ENCODE measurements around the gene DDX28.
"Not testable (repeated sequence)": the region's sequence is repeated elsewhere in the genome, so short reads cannot be mapped to it uniquely, and the experiment has no call there.

Gene DDX28

GRCh38 chr16:67993207-67994039 lies 29.6 kb downstream of the DDX28 start:
- FAIRE-seq = no peak

GRCh38 chr16:67992661-67993206 lies 30.3 kb downstream of the DDX28 start:
- FAIRE-seq = no peak

DNA sequence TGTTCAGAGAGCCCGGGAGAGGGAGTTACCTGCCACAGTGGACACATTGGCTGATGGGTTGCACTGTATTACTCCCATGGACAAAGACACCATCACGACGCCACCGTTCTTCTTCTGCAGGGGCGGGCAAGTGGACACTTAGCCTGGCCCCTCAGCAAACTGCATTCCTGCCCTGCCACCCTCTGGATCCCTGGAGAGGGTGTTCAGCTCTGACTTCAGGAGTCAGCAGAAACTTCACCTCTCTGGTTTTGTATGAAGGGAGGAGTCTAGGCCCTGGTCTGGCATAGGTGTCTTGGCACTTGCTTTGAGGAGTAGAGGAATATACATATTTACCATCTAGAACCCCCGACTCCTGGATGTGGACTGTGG lies 33.0 kb downstream of the DDX28 start:
- FAIRE-seq = no peak

- FAIRE-seq = no peak
Observed at GRCh38 chr16:67989322-67990017, 33.6 kb downstream of the DDX28 start.

DNA sequence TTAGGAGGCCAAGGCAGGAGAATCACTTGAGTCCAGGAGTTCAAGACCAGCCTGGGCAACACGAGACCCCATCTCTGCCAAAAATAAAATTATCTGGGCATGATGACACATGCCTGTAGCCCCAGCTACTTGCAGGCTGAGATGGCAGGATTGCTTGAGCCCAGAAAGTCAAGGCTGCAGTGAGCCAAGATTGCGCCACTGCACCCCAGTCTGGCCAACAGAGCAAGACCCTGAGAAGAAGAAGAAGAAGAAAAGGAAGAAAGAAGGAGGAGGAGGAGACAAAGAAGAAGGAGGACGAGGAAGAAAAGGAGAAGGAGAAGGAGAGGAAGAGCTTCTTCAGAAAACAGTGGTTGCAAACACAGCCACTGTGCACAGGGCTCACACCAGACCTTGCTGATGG lies 34.4 kb downstream of the DDX28 start:
- no peak for FAIRE-seq

GRCh38 chr16:67987460-67988160 lies 35.4 kb downstream of the DDX28 start:
- FAIRE-seq = no peak

DNA sequence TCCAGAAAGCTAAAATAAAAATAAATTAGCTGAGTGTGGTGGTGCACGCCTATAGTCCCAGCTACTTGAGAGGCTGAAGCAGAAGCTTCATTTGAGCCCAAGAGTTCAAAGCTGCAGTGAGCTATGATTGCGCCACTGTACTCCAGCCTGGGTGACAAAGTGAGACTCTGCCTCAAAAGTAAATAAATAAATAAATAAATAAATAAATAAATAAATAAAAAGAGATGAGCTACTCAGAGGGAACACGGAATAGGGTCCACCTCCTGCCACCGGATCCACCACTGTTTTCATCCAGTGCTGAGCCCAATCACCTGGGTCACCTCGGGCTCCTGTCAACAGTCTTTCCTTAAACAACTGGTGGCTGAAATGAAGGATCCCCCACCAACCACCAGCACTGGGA lies 36.1 kb downstream of the DDX28 start:
- FAIRE-seq = no peak

DNA sequence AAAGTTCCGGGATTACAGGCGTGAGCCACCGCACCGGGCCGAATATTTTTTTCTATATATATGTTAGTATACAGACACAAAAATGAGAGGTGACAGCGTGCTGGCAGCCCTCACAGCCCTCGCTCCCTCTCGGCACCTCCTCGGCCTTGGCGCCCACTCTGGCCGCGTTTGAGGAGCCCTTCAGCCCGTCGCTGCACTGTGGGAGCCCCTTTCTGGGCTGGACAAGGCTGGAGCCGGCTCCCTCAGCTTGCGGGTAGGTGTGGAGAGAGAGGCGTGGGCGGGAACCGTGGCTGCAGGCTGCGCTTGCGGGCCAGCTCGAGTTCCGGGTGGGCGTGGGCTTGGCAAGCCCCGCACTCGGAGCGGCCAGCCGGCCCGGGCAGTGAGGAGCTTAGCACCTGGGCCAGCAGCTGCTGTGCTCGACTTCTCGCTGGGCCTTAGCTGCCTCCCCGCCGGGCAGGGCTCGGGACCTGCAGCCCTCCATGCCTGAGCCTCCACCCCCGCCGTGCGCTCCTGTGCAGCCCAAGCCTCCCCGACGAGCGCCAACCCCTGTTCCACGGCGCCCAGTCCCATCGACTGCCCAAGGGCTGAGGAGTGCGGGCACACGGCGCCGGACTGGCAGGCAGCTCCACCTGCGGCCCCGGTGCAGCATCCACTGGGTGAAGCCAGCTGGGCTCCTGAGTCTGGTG lies 40.9 kb downstream of the DDX28 start:
- FAIRE-seq = no peak

DNA sequence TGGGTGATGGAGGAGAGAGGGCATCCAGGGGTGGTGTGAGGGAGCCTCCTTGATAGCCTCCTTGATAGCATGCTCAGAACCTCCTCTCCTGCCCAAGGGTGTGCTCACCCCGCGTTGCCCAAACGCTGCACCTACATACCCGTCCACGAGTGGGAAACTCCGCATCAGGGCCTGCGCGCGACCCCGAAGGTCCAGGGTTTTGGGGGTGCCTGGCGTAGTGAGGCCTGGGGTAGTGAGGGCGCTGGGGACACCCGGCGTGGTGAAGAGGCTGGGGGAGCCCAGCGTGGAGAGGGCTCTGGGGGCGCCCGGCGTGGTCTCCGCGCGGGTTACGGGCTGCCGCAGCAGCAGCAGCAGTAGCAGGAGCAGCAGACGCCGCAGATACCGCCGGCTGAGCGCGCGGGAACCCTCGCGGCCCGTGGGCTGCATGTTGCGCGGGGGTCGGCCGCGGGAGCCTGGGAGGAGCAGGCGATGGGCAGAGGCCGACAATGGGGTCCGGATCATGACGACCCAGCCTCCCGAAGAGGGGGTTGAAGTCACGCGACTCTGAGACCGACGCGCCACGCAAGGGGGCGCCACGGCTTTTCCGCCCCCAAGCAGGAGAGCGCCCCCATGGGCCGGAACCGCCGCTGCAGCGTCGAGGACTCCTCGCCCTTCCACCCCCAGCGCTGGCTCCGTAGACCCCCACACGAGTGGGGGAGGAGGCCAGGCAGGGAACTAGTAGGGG lies 42.9 kb downstream of the DDX28 start, which contains the start of gene DPEP3:
Gene DPEP3, minus strand, starts transcription at position 545 of the 724 bp plus-strand sequence. Its CDS starts 119 bp downstream, at position 426.
- no peak for FAIRE-seq

- no peak for FAIRE-seq
Observed at GRCh38 chr16:67977469-67978227, 45.4 kb downstream of the DDX28 start.

DNA sequence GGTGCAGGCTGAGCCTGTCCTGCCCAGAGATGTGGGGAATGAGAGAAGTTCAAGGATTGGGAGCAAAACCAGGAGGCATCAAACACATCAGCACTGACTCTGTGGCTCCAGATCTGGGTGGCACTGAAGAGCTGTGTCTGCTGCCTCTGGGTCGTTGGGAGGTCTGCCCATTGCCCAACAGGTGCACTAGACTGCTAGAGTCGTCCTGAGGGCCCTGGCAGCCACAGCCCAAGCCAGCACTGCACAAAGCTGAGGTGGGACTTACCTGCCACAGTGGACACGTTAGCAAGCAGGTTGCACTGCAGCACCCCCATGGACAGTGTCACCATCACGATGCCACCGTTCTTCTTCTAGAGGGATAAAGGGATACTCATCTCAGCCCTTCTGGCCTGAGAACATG lies 46.0 kb downstream of the DDX28 start:
- FAIRE-seq = no peak

DNA sequence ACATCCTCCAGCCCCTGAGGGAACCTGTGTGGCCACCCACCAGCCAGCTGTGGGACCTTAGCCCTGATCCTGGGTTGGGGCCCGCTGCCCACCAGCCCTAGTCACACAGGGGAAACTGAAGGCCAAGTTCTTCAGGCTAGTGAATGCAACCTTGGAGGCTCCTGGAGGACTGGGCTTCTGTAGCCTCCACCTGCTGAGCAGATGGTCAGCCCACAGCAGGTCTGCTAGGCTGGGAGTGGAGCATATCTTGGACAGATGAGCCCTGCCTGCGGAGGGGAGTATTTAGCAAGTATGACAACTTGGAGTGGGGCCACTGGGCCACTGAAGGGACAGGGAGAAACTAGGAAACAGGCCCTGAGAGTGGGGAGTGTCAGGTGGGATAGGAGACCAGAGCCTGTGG lies 46.8 kb downstream of the DDX28 start:
- no peak for FAIRE-seq

DNA sequence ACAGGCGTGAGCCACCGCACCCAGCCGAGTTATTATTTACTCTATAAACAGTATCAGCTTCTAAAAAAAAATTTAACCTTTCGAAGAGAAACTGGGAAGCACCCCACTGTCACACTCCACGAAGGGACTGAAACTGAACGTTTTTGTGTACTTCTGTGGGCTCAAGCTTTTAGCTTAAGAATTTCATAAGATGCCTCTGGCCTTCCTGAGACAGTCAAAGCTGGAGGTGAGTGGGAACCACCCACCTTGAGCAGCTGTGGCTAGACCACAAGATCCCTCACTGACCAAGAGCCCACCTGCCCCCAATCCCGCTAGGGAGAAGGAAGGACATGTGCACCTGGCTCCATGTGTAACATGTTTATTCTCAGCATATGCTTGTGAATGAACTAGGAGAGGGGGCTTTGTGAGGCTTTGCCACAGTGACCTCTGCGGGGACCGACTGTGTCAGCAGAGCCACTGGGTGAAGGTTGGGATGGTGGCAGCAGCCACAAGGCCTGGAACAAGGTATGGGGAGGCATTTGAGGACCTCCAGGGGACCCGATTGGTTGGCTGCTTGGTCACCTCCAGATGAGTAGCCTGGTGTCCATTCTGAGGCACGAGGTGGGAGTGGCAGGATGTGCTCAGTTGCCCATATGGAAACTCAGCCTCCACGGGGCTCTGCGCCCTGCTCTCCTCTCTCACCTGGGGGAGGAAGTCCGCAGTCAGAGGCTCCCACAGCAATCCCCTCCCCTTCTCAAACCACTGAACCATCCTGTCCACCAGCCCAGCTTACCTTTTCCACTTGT lies 47.5 kb downstream of the DDX28 start:
- no peak for FAIRE-seq

DNA sequence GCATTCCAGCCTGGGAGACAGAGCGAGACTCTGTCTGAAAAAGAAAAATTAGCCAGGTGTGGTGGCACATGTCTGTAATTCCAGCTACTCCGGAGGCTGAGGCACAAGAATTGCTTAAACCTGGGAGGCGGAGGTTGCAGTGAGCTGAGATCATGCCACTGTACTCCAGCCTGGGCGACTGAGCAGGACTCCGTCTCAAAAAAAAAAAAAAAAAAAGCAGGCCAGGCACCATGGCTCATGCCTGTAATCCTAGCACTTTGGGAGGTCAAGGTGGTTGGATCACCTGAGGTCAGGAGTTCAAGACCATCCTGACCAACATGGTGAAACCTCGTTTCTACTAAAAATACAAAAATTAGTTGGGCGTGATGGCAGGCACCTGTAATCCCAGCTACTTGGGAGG lies 50.7 kb downstream of the DDX28 start:
- not testable (repeated sequence) for FAIRE-seq

- no peak for FAIRE-seq
Observed at GRCh38 chr16:67971111-67971510, 51.9 kb downstream of the DDX28 start.
